HAP-1 (cell line): Measurements from ENCODE around the gene SPDYE4.

Experiments used
- DNase-seq, 2 experiments: peaks; one replicate each; pipeline ENCODE4 v3.0.0-alpha.2; 2016 to 2020; ENCODE audit warnings: low spot score in 2 of 2
- H3K27me3 ChIP-seq: fragments of 250-450 bp; sonication (Bioruptor Pico); 2 replicates; pipeline ENCODE4 v1.5.1; 2020; ENCODE audit warnings: low read depth, mild to moderate bottlenecking, moderate library complexity
- H3K36me3 ChIP-seq: fragments of 250-450 bp; sonication (Bioruptor Pico); replicated peaks from 2 replicates; pipeline ENCODE4 v1.5.1; 2020; ENCODE audit warnings: mild to moderate bottlenecking
- H3K4me1 ChIP-seq: fragments of 250-450 bp; sonication (Bioruptor Pico); 2 replicates; pipeline ENCODE4 v1.5.1; 2020; ENCODE audit warnings: mild to moderate bottlenecking
- H3K4me3 ChIP-seq: fragments of 250-450 bp; sonication (Bioruptor Pico); 2 replicates; pipeline ENCODE4 v1.5.1; 2020; ENCODE audit warnings: mild to moderate bottlenecking, moderate library complexity
- H3K9me3 ChIP-seq: fragments of 250-450 bp; sonication (Bioruptor Pico); 2 replicates; pipeline ENCODE4 v1.5.1; 2020; ENCODE audit warnings: mild to moderate bottlenecking, moderate library complexity
- in situ Hi-C: fragments of 300-500 bp; cut with MboI; formaldehyde crosslinking; loops from 3 replicates; pipeline ENCODE4 v1.14.3; 2020; ENCODE audit warnings: low sequenced_read_pairs, inconsistent platforms, mixed read lengths

SPDYE4 gene

GRCh38 chr17:8794636-8795035 lies 36.3 kb upstream of the SPDYE4 start:
- in situ Hi-C loops: no loop called here
- H3K9me3 ChIP-seq: peaks cover 3% of the 10 kb centered on the region; the same call in 1 of the 2 replicates
- DNase-seq: no peak
- H3K27me3 ChIP-seq: no peaks in the 10 kb centered on the region
- H3K4me1 ChIP-seq: no peaks in the 10 kb centered on the region
- H3K36me3 ChIP-seq: no peaks in the 10 kb centered on the region
- no peak overlapping the region for H3K4me3 ChIP-seq

- Histone ChIP-seq H3K27me3 (no peaks in the 10 kb centered on the region), H3K9me3 (peaks cover 3% of the 10 kb centered on the region; the same call in 1 of the 2 replicates), H3K4me1 (no peaks in the 10 kb centered on the region), H3K4me3 (no peak overlapping the region), H3K36me3 (no peaks in the 10 kb centered on the region)
- no peak for DNase-seq
- in situ Hi-C loops: no loop called here
Measured at GRCh38 chr17:8793649-8794048, 35.3 kb upstream of the SPDYE4 start.

- peaks cover 3% of the 10 kb centered on the region; the same call in 1 of the 2 replicates for H3K9me3 ChIP-seq
- H3K4me1 ChIP-seq: no peaks in the 10 kb centered on the region
- no peak overlapping the region for H3K4me3 ChIP-seq
- peak in 1 of 2 experiments; percentile 7 for DNase-seq
- no peaks in the 10 kb centered on the region for H3K36me3 ChIP-seq
- no peaks in the 10 kb centered on the region for H3K27me3 ChIP-seq
- in situ Hi-C loops: no loop called here
Measured at GRCh38 chr17:8792646-8793045, 34.3 kb upstream of the SPDYE4 start.

GRCh38 chr17:8791910-8792270 lies 33.5 kb upstream of the SPDYE4 start:
- no peaks in the 10 kb centered on the region for H3K36me3 ChIP-seq
- H3K9me3 ChIP-seq: peaks cover 3% of the 10 kb centered on the region; the same call in 1 of the 2 replicates
- DNase-seq: no peak
- no peaks in the 10 kb centered on the region for H3K4me1 ChIP-seq
- in situ Hi-C loops: no loop called here
- no peak overlapping the region for H3K4me3 ChIP-seq
- no peaks in the 10 kb centered on the region for H3K27me3 ChIP-seq

- Histone ChIP-seq H3K27me3 (no peaks in the 10 kb centered on the region), H3K4me1 (no peaks in the 10 kb centered on the region), H3K9me3 (peaks cover 3% of the 10 kb centered on the region; the same call in 1 of the 2 replicates), H3K36me3 (no peaks in the 10 kb centered on the region), H3K4me3 (no peak overlapping the region)
- no peak for DNase-seq
- in situ Hi-C loops: no loop called here
Measured at GRCh38 chr17:8791248-8791909, 33.0 kb upstream of the SPDYE4 start.

GRCh38 chr17:8789743-8790142 lies 31.4 kb upstream of the SPDYE4 start:
- DNase-seq: no peak
- Histone ChIP-seq H3K4me3 (no peak overlapping the region), H3K4me1 (no peaks in the 10 kb centered on the region), H3K9me3 (peaks cover 3% of the 10 kb centered on the region; the same call in 1 of the 2 replicates), H3K27me3 (no peaks in the 10 kb centered on the region), H3K36me3 (no peaks in the 10 kb centered on the region)
- in situ Hi-C loops: no loop called here

- no peaks in the 10 kb centered on the region for H3K36me3 ChIP-seq
- DNase-seq: no peak
- H3K9me3 ChIP-seq: peaks cover 3% of the 10 kb centered on the region; the same call in 1 of the 2 replicates
- H3K4me1 ChIP-seq: no peaks in the 10 kb centered on the region
- no peaks in the 10 kb centered on the region for H3K27me3 ChIP-seq
- in situ Hi-C loops: no loop called here
- H3K4me3 ChIP-seq: no peak overlapping the region
Measured at GRCh38 chr17:8788998-8789397, 30.7 kb upstream of the SPDYE4 start.

- Histone ChIP-seq H3K4me1 (no peaks in the 10 kb centered on the region), H3K4me3 (no peak overlapping the region), H3K36me3 (no peaks in the 10 kb centered on the region), H3K9me3 (no peaks in the 10 kb centered on the region), H3K27me3 (no peaks in the 10 kb centered on the region)
- in situ Hi-C loops: no loop called here
- peak; percentile 63 to 91 for DNase-seq
Measured at GRCh38 chr17:8785547-8786413, 27.4 kb upstream of the SPDYE4 start.

- H3K4me1 ChIP-seq: no peaks in the 10 kb centered on the region
- no peaks in the 10 kb centered on the region for H3K9me3 ChIP-seq
- peaks cover 6% of the 10 kb centered on the region for H3K27me3 ChIP-seq
- H3K4me3 ChIP-seq: no peak overlapping the region
- no peaks in the 10 kb centered on the region for H3K36me3 ChIP-seq
- in situ Hi-C loops: no loop called here
- DNase-seq: no peak
Measured at GRCh38 chr17:8782176-8782575, 23.8 kb upstream of the SPDYE4 start.

GRCh38 chr17:8781776-8782175 lies 23.4 kb upstream of the SPDYE4 start:
- no peaks in the 10 kb centered on the region for H3K4me1 ChIP-seq
- H3K36me3 ChIP-seq: no peaks in the 10 kb centered on the region
- in situ Hi-C loops: no loop called here
- no peak overlapping the region for H3K4me3 ChIP-seq
- H3K9me3 ChIP-seq: no peaks in the 10 kb centered on the region
- peaks cover 6% of the 10 kb centered on the region for H3K27me3 ChIP-seq
- DNase-seq: no peak

- H3K4me3 ChIP-seq: no peak overlapping the region
- DNase-seq: no peak
- no peaks in the 10 kb centered on the region for H3K36me3 ChIP-seq
- peaks cover 6% of the 10 kb centered on the region for H3K27me3 ChIP-seq
- H3K4me1 ChIP-seq: no peaks in the 10 kb centered on the region
- in situ Hi-C loops: no loop called here
- H3K9me3 ChIP-seq: no peaks in the 10 kb centered on the region
Measured at GRCh38 chr17:8776881-8777280, 18.5 kb upstream of the SPDYE4 start.

- Histone ChIP-seq H3K4me1 (no peaks in the 10 kb centered on the region), H3K4me3 (no peak overlapping the region), H3K9me3 (no peaks in the 10 kb centered on the region), H3K36me3 (no peaks in the 10 kb centered on the region), H3K27me3 (peaks cover 6% of the 10 kb centered on the region)
- in situ Hi-C loops: no loop called here
- DNase-seq: no peak
Measured at GRCh38 chr17:8776248-8776647, 17.9 kb upstream of the SPDYE4 start.

- H3K36me3 ChIP-seq: no peaks in the 10 kb centered on the region
- H3K4me3 ChIP-seq: no peak overlapping the region
- H3K27me3 ChIP-seq: no peaks in the 10 kb centered on the region; the same call in 1 of the 2 replicates
- no peak for DNase-seq
- no peaks in the 10 kb centered on the region for H3K9me3 ChIP-seq
- H3K4me1 ChIP-seq: no peaks in the 10 kb centered on the region
- in situ Hi-C loops: no loop called here
Measured at GRCh38 chr17:8766731-8767130, 8.4 kb upstream of the SPDYE4 start.

GRCh38 chr17:8762012-8762411 lies 3.7 kb upstream of the SPDYE4 start:
- peaks cover 7% of the 10 kb centered on the region for H3K27me3 ChIP-seq
- H3K4me1 ChIP-seq: no peaks in the 10 kb centered on the region
- DNase-seq: no peak
- H3K9me3 ChIP-seq: no peaks in the 10 kb centered on the region
- H3K4me3 ChIP-seq: no peak overlapping the region
- in situ Hi-C loops: no loop called here
- H3K36me3 ChIP-seq: no peaks in the 10 kb centered on the region
